ENCODE results near the gene BTBD18. TPM values are rescaled to one million over a fixed set of nuclear protein-coding genes. Genes with fewer than 3 reads are reported as not detected.

BTBD18 gene
- total and polyA plus RNA-seq, 2 of the 13 experiments (the other 11 are each of a cell fraction or from before 2014, with no cell fraction given), result not detected

DNA sequence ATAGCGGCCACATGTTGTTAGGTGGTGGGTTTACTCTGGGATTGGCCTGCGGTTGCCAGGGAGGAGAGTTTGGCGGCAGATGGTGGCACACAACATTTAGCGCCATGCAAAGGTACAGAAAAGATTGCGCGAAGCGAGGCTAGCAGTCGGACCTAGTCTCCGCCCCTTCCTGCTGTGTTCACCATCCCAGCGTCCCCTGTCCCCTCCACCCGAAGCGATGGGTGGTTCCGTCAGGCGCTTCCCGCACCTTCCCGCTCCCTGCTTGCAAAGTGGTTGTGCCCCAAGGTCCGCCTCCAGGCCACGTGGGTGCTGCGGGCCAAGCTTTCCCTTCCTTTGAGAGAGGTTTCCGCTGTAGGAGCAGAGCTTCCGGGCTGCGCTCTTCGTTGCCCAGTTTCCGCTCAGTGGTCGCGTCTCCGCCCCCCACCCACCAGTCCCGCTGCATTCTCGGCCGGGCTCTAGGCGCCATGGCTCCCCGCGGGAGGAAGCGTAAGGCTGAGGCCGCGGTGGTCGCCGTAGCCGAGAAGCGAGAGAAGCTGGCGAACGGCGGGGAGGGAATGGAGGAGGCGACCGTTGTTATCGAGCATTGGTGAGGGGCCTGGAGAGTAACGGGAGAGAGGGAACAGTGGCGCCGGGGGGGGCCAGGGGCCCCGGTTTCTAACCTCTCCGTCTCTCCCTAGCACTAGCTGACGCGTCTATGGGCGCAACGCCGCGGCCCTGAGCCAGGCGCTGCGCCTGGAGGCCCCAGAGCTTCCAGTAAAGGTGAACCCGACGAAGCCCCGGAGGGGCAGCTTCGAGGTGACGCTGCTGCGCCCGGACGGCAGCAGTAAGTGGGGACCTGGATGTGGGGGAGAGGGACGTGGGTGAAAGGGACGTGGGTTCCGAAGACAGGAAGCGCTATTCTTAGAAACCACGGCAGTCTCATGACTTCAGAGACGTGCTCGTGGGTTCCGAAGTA lies 10.2 kb downstream of the BTBD18 start, which contains the start of gene SELENOH (continued):
- TF ChIP-seq, protein P1, sequence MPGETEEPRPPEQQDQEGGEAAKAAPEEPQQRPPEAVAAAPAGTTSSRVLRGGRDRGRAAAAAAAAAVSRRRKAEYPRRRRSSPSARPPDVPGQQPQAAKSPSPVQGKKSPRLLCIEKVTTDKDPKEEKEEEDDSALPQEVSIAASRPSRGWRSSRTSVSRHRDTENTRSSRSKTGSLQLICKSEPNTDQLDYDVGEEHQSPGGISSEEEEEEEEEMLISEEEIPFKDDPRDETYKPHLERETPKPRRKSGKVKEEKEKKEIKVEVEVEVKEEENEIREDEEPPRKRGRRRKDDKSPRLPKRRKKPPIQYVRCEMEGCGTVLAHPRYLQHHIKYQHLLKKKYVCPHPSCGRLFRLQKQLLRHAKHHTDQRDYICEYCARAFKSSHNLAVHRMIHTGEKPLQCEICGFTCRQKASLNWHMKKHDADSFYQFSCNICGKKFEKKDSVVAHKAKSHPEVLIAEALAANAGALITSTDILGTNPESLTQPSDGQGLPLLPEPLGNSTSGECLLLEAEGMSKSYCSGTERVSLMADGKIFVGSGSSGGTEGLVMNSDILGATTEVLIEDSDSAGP (CRISPR knock-in tag; IDR thresholded peaks at IDR 0.05; ENCODE audit: borderline replicate concordance), result peak; percentile 89
- TF ChIP-seq ZNF276 (CRISPR knock-in tag; IDR thresholded peaks at IDR 0.05; ENCODE audit: low read depth) (no peak), TAF1 (CRISPR knock-in tag; IDR thresholded peaks at IDR 0.05) (peak; percentile 74; the same call in 1 of the 2 replicates), ZNF614 (CRISPR knock-in tag; IDR thresholded peaks at IDR 0.05; ENCODE audit: borderline replicate concordance) (peak; percentile 65; the same call in 1 of the 2 replicates), RAD51 (IDR thresholded peaks at IDR 0.05; ENCODE audit: borderline replicate concordance) (peak; percentile 35; the same call in 1 of the 2 replicates), HINFP (CRISPR knock-in tag; IDR thresholded peaks at IDR 0.05; ENCODE audit: low read depth) (peak; percentile 65; the same call in 1 of the 2 replicates), HIC2 (CRISPR knock-in tag; IDR thresholded peaks at IDR 0.05; ENCODE audit: low read depth) (peak; percentile 51; the same call in 1 of the 2 replicates), PAXIP1 (CRISPR knock-in tag; conservative IDR thresholded peaks at IDR 0.05) (peak; percentile 40; the same call in 1 of the 2 replicates), ELF3 (CRISPR knock-in tag; IDR thresholded peaks at IDR 0.05) (peak; percentile 74), KLF13 (CRISPR knock-in tag; IDR thresholded peaks at IDR 0.05) (no peak), NPAS2 (CRISPR knock-in tag; IDR thresholded peaks at IDR 0.05; ENCODE audit: borderline replicate concordance) (no peak), ZNF543 (CRISPR knock-in tag; IDR thresholded peaks at IDR 0.05) (no peak), ZNF572 (CRISPR knock-in tag; IDR thresholded peaks at IDR 0.05) (0 out of 2 replicates have a peak, but pooled peaks have one; percentile 73), HNRNPL (IDR thresholded peaks at IDR 0.05; ENCODE audit: low read depth, low read length) (0 out of 2 replicates have a peak, but pooled peaks have one; percentile 52)
- TF ChIP-seq, protein P2, sequence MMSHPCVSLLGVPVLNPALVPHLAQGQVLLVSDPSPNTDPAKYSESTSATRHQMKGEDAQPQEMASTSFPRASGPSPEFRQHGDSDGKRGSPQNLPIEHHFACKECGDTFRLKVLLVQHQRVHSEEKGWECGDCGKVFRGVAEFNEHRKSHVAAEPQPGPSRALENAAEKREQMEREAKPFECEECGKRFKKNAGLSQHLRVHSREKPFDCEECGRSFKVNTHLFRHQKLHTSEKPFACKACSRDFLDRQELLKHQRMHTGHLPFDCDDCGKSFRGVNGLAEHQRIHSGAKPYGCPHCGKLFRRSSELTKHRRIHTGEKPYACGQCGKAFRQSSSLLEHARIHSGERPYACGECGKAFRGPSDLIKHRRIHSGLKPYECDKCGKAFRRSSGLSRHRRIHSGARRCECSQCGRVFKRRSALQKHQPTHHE (CRISPR knock-in tag; IDR thresholded peaks at IDR 0.05; ENCODE audit: borderline replicate concordance), result peak; percentile 78

All from HepG2 (cell line).